Tibial nerve (tissue), 4 donors: ENCODE measurements around the gene SCP2. TPM values are rescaled to one million over a fixed set of nuclear protein-coding genes. Genes with fewer than 3 reads are reported as not detected.

Experiments
- DNase-seq, 2 donors: peaks; one replicate each; pipeline ENCODE4 v3.0.0-alpha.2; 2019; ENCODE audit warnings: low spot score in 2 of 2
- H3K27ac ChIP-seq, 4 donors: fragments of 200-600 bp; sonication (generic) in 3 of 4; one replicate each; pipeline ENCODE4 v1.5.1; 2017 to 2019; ENCODE audit warnings: mild to moderate bottlenecking in 1 of 4
- H3K27me3 ChIP-seq, 2 donors: fragments of 200-600 bp; sonication (generic) in 1 of 2; one replicate each; pipeline versions ENCODE4 v1.5.1 to v1.6.0; 2017 to 2019
- H3K36me3 ChIP-seq, 3 donors: fragments of 200-600 bp; sonication (generic); one replicate each; pipeline ENCODE4 v1.5.1; 2018 to 2019
- H3K4me1 ChIP-seq, 4 donors: fragments of 200-600 bp; sonication (generic) in 3 of 4; one replicate each; pipeline ENCODE4 v1.5.1; 2017 to 2019
- H3K4me3 ChIP-seq, 4 donors: fragments of 200-600 bp; sonication (generic) in 3 of 4; one replicate each; pipeline ENCODE4 v1.5.1; 2017 to 2019; ENCODE audit warnings: mild to moderate bottlenecking in 1 of 4, moderate library complexity in 1 of 4
- H3K9me3 ChIP-seq, 4 donors: fragments of 200-600 bp; sonication (generic) in 3 of 4; one replicate each; pipeline ENCODE4 v1.5.1; 2017 to 2019
- EP300 ChIP-seq, 2 donors: sonication (generic); formaldehyde crosslinking; IDR thresholded peaks; one replicate each; pipeline ENCODE4 v1.6.1; 2017; ENCODE audit warnings: antibody characterized with exemption in 2 of 2, mild to moderate bottlenecking in 1 of 2
- POLR2A ChIP-seq, 2 donors: fragments of 450-650 bp; IDR thresholded peaks; one replicate each; pipeline ENCODE4 v1.6.1; 2017; ENCODE audit warnings: antibody characterized with exemption in 2 of 2, mild to moderate bottlenecking in 2 of 2, moderate library complexity in 2 of 2
- WGBS, 2 donors: methylation state at CpG; one replicate each; pipeline ENCODE4 v1.1.5; 2018; 5-methylcytosine and 5-hydroxymethylcytosine counted together
- total RNA-seq, 4 donors: library from RNA; depleted of rRNA; stranded (reverse); fragments of >200 nt; gene quantifications; one replicate each; pipeline ENCODE4 v1.1.0, GENCODE V29; 2016
- TF ChIP-seq, protein P1 (sequence below), 5 experiments: fragments of 200-600 bp in 3 of 5; fragments of 450-650 bp in 2 of 5; sonication (generic) in 3 of 5; IDR thresholded peaks; one replicate each; pipeline ENCODE4 v1.5.1; 2016 to 2019; ENCODE audit warnings: antibody characterized with exemption in 5 of 5, mild to moderate bottlenecking in 3 of 5, moderate library complexity in 2 of 5

SCP2 gene
- total RNA-seq, 4 donors from 2014 or later, result 63.3 to 131 (median 104) TPM

DNA sequence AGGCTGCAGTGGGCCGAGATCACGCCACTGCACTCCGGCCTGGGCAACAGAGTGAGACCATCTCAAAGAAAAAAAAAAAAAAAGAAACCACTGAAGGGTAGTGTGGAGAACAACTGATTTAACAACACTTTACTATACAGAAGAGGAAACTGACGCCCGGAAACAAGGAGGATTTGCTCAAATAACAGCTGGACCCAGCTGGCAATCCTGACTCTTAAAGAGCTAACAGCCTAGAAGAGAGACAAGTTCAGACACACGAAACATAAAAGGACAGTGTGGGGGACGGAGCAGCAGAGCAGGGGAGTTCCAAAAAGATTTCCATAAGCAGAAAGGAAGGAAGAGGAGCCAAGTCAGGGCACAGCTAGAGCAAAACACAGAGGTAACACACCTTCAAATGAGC is 9.9 kb upstream of the SCP2 start:
- WGBS, 2 donors, result 79 to 80% methylated on average over 7 of the region's 7 CpGs
- no peak for TF ChIP-seq EP300 (IDR thresholded peaks at IDR 0.05)
- TF ChIP-seq, protein P1, sequence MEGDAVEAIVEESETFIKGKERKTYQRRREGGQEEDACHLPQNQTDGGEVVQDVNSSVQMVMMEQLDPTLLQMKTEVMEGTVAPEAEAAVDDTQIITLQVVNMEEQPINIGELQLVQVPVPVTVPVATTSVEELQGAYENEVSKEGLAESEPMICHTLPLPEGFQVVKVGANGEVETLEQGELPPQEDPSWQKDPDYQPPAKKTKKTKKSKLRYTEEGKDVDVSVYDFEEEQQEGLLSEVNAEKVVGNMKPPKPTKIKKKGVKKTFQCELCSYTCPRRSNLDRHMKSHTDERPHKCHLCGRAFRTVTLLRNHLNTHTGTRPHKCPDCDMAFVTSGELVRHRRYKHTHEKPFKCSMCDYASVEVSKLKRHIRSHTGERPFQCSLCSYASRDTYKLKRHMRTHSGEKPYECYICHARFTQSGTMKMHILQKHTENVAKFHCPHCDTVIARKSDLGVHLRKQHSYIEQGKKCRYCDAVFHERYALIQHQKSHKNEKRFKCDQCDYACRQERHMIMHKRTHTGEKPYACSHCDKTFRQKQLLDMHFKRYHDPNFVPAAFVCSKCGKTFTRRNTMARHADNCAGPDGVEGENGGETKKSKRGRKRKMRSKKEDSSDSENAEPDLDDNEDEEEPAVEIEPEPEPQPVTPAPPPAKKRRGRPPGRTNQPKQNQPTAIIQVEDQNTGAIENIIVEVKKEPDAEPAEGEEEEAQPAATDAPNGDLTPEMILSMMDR (IDR thresholded peaks at IDR 0.05), result no peak
- TF ChIP-seq POLR2A (IDR thresholded peaks at IDR 0.05), result no peak
- H3K36me3 ChIP-seq, result peaks cover 0 to 7% (median 0%) of the 10 kb centered on the region in 3 donors
- no peaks in the 10 kb centered on the region for H3K27me3 ChIP-seq
- H3K27ac ChIP-seq, result peak overlapping the region in 1 of 4 donors; percentile 31
- H3K9me3 ChIP-seq, result no peaks in the 10 kb centered on the region
- H3K4me3 ChIP-seq, result no peak overlapping the region
- no peak for DNase-seq
- peaks cover 0 to 39% (median 0%) of the 10 kb centered on the region in 4 donors for H3K4me1 ChIP-seq

DNA sequence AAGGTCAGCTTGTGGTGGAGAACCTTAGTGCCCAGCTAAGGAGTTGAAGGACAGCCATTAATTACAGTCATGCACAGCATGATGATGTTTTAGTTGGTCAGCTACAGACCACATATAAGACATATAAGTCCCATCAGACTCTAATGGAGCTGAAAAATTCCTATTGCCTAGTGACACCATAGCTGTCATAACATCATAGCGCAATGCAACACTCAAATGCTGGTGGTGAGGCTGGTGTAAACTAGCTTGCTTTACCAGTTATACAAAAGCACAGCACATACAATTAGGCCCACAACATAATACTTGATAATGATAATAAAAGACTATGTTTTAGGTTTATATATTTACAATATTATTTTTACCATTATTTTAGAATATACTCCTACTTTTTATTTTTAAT is 9.5 kb upstream of the SCP2 start:
- Histone ChIP-seq H3K27me3 (no peaks in the 10 kb centered on the region), H3K36me3 (peaks cover 0 to 7% (median 0%) of the 10 kb centered on the region in 3 donors), H3K4me1 (peaks cover 0 to 42% (median 0%) of the 10 kb centered on the region in 4 donors), H3K9me3 (no peaks in the 10 kb centered on the region), H3K27ac (no peak overlapping the region), H3K4me3 (no peak overlapping the region)
- WGBS, 2 donors, result 94 to 97% methylated on average over 1 of the region's 1 CpG
- DNase-seq, result no peak
- TF ChIP-seq EP300 (IDR thresholded peaks at IDR 0.05), result no peak
- TF ChIP-seq POLR2A (IDR thresholded peaks at IDR 0.05), result no peak

DNA sequence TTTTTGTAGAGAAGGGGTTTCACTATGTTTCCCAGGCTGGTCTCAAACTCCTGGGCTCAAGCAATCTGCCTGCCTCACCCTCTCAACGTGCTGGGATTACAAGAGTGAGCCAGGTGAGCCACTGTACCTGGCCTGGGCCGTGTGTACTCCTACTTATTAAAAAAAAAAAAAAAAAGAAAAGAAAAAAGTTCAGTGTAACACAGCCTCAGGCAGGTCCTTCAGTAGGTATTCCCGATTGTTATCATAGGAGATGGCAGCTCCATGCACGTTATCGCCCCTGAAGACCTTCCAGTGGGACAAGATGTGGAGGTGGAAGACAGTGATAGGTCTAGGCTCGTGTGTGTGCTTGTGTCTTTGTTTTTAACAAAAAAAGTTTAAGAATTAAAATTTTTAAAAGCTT is 8.9 kb upstream of the SCP2 start:
- Histone ChIP-seq H3K27ac (no peak overlapping the region), H3K36me3 (peaks cover 0 to 3% (median 0%) of the 10 kb centered on the region in 3 donors), H3K9me3 (no peaks in the 10 kb centered on the region), H3K4me3 (no peak overlapping the region), H3K27me3 (no peaks in the 10 kb centered on the region), H3K4me1 (peaks cover 0 to 42% (median 0%) of the 10 kb centered on the region in 4 donors)
- 84 to 87% methylated on average over 6 of the region's 6 CpGs for WGBS, 2 donors
- DNase-seq, result no peak
- TF ChIP-seq POLR2A (IDR thresholded peaks at IDR 0.05) (no peak), EP300 (IDR thresholded peaks at IDR 0.05) (no peak)
- TF ChIP-seq, protein P1 (IDR thresholded peaks at IDR 0.05), result no peak

DNA sequence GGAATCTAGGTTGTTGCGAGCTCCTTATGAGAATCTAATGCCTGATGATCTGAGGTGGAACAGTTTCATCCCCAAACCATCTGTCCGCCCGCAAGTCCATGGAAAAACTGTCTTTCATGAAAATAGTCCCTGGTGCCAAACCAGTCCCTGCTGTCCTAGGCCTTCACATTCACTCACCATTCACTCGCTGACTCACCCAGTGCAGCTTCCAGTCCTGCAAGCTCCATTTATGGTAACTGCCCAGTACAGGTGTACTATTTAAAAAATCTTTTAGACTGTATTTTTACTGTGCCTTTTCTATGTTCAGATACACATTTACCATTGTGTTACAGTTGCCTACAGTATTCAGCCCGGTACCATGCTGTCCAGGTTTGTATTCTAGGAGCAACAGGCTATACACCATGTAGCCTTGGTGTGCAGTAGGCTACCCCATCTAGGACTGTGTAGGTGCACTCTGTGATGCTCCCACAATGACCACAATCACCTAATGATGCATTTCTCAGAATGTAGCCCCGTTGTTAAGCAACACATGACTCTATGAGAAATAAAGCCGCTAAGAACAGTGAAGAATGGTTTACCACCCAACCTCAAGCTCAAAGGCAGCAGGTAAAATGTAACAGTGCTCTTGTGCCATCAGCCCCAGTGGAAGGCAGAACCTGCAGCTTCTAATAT is 7.9 kb upstream of the SCP2 start:
- no peak for DNase-seq
- TF ChIP-seq, protein P1 (IDR thresholded peaks at IDR 0.05), result no peak
- TF ChIP-seq EP300 (IDR thresholded peaks at IDR 0.05) (no peak), POLR2A (IDR thresholded peaks at IDR 0.05) (no peak)
- Histone ChIP-seq H3K27ac (peak overlapping the region in 1 of 4 donors; percentile 92), H3K27me3 (no peaks in the 10 kb centered on the region), H3K4me1 (peaks cover 0 to 42% (median 0%) of the 10 kb centered on the region in 4 donors), H3K36me3 (no peaks in the 10 kb centered on the region), H3K9me3 (no peaks in the 10 kb centered on the region), H3K4me3 (no peak overlapping the region)
- WGBS, 2 donors, result 93 to 95% methylated on average over 7 of the region's 7 CpGs

DNA sequence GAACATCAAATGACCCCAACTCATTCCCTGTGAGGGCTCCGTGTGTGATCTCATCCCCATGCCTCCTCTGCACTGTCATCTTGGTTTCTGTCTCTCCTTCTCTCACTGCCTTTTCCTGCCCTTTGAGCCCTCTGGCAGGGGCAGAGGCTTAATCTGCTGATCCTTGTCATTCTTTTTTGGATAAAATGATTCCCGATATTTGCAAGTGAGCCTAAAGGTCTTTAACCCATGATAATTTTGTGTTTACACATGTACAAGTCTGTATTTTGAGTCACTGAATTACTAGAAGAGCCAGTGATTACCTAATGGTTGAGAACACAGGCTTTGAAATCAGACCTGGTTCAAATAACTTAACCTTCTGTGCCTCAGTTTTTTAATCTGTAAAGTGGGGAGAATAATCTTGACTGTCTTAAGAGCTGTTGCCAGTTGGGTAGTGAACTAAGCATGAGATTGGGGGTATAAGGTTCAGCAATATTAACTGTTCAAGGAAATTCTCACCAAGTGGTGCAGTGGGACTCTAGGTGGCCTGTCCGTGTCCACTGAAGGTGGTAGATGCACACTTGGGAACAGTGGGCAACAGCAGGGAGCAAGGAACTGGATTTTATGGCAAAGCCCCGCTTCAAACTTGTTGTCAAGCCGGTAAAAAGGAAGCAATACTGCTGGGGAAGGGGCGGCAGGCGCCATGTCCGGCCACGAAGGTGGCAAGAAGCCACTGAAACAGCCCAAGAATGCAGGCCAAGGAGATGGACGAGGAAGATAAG is 7.2 kb upstream of the SCP2 start:
- 90 to 91% methylated on average over 10 of the region's 10 CpGs for WGBS, 2 donors
- Histone ChIP-seq H3K27ac (peak overlapping the region in 1 of 4 donors; percentile 92), H3K4me3 (peak overlapping the region in 1 of 4 donors; percentile 91)

More for the DNA sequence above, 7.2 kb upstream of the SCP2 start:
- H3K9me3 ChIP-seq, result no peaks in the 10 kb centered on the region
- H3K36me3 ChIP-seq, result no peaks in the 10 kb centered on the region
- no peak for DNase-seq
- peaks cover 0 to 38% (median 0%) of the 10 kb centered on the region in 4 donors for H3K4me1 ChIP-seq
- no peak for TF ChIP-seq EP300 (IDR thresholded peaks at IDR 0.05)
- no peak for TF ChIP-seq POLR2A (IDR thresholded peaks at IDR 0.05)
- TF ChIP-seq, protein P1 (IDR thresholded peaks at IDR 0.05), result no peak
- H3K27me3 ChIP-seq, result no peaks in the 10 kb centered on the region
